ENCODE results near the gene PPP1R13L. TPM values are rescaled to one million over a fixed set of nuclear protein-coding genes. Genes with fewer than 3 reads are reported as not detected.

The PPP1R13L gene
- total RNA-seq, 1 donor from 2014 or later, result 27.8 TPM

Other genes starting within 250 kb of the PPP1R13L start
- not detected for gene NKPD1, start 244.1 kb downstream of the PPP1R13L start, total RNA-seq
- 18.3 TPM for gene TRAPPC6A, start 226.8 kb downstream of the PPP1R13L start, total RNA-seq
- 0.32 TPM for gene BLOC1S3, start 226.3 kb downstream of the PPP1R13L start, total RNA-seq
- gene EXOC3L2, start 159.7 kb downstream of the PPP1R13L start, total RNA-seq, result 33.5 TPM
- gene MARK4, start 153.8 kb downstream of the PPP1R13L start, total RNA-seq, result 22.8 TPM
- not detected for gene CKM, start 82.2 kb downstream of the PPP1R13L start, total RNA-seq
- not detected for gene KLC3, start 64.3 kb downstream of the PPP1R13L start, total RNA-seq
- 22.4 TPM for gene ERCC2, start 34.5 kb downstream of the PPP1R13L start, total RNA-seq
- 3.7 TPM for gene POLR1G, start 1.6 kb upstream of the PPP1R13L start, total RNA-seq
- 142 TPM for gene ERCC1, start 18.8 kb upstream of the PPP1R13L start, total RNA-seq
- gene FOSB, start 62.9 kb upstream of the PPP1R13L start, total RNA-seq, result 511 TPM
- gene RTN2, start 92.0 kb upstream of the PPP1R13L start, total RNA-seq, result 37.1 TPM
- gene PPM1N, start 93.4 kb upstream of the PPP1R13L start, total RNA-seq, result 2.2 TPM
- 110 TPM for gene VASP, start 102.4 kb upstream of the PPP1R13L start, total RNA-seq
- gene OPA3, start 179.7 kb upstream of the PPP1R13L start, total RNA-seq, result 4.5 TPM
- 14.0 TPM for gene GPR4, start 197.1 kb upstream of the PPP1R13L start, total RNA-seq
- gene EML2, start 234.3 kb upstream of the PPP1R13L start, total RNA-seq, result 129 TPM

Data from ascending aorta (tissue), 1 donor.